Measurements from ENCODE around the gene ABCB8.

The ABCB8 gene

DNA sequence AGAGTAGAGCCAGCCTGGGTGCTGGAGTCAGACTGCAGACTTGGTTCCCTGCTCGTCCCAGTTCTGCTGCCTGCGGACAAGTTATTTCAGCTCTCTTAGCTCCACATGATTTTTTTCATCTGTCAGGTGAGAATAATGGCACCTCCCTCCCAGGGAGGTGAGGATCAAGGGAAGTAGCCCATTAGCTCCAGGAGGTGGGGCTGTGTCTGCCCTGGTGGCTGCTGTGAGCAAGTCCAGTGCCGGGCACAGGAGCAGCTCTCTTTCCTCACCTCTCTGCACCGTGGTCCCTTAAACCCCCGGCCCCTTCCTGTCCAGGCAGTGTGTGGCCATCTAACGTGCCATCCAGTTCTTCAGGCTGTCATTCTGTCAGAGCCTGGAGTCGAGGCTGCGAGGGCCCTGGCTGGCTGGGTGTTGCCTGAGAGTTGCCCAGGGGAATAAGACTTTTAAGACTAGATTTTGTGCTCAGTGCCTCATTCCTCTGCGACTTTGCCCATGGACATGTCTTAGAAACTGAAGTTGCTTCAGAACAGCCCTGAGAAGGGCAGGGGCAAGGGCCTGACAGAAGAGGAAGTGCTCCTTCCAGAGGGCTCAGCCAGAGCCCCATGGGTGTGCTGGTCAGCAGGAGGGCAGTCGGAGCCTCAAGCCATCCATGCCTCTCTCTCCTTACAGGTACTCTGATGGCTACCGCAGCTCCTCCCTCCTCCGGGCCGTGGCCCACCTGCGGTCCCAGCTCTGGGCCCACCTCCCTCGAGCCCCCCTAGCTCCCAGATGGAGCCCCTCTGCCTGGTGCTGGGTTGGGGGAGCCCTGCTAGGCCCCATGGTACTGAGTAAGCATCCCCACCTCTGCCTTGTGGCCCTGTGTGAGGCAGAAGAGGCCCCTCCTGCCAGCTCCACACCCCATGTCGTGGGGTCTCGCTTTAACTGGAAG is 5.0 kb downstream of the ABCB8 start:
- no peak for TF ChIP-seq HDGF (IDR thresholded peaks at IDR 0.05; ENCODE audit: borderline replicate concordance)
- TF ChIP-seq ARNT (IDR thresholded peaks at IDR 0.05) = no peak
- TF ChIP-seq ZNF384 (IDR thresholded peaks at IDR 0.05) = no peak
- TF ChIP-seq L3MBTL2 (conservative IDR thresholded peaks at IDR 0.05) = no peak
- TF ChIP-seq TARDBP (IDR thresholded peaks at IDR 0.05) = no peak
- TF ChIP-seq LEF1 (IDR thresholded peaks at IDR 0.05; ENCODE audit: borderline replicate concordance) = no peak
- TF ChIP-seq FOXM1 (IDR thresholded peaks at IDR 0.05; ENCODE audit: borderline replicate concordance) = no peak
- TF ChIP-seq ELF4 (IDR thresholded peaks at IDR 0.05) = no peak
- TF ChIP-seq SUZ12 (IDR thresholded peaks at IDR 0.05) = no peak
- no peak for TF ChIP-seq FOXA1 (IDR thresholded peaks at IDR 0.05)
- TF ChIP-seq FOXK2 (IDR thresholded peaks at IDR 0.05) = no peak
- ChIA-PET CTCF (no interaction called here), POLR2A (interaction anchor here (1.1 to 1.4 kb wide), 2 partner anchors 12 to 52 kb away, joined by 3 to 4 read pairs; no protein-coding TSS in a partner anchor)
- no peak for DNase-seq (ENCODE audit: extremely low spot score)

DNA sequence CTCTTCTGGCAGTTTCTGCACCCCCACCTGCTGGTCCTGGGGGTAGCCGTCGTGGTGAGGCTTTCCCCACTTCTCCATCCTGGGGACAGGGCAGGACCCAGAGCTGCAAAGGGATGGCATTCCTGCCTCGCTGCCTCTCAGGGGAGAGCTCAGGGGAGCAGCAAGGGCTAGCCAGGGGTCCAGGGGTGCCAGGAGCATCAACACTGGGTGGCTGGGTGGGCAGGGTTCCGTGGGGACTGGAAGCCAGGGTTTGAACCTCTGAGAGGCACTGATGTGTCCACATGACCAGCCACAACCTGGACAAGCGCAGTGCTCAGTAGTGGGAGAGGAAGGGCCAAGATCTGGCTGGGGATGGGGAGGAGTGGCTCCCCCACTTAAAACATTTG is 5.6 kb downstream of the ABCB8 start:
- DNase-seq (ENCODE audit: extremely low spot score) = no peak
- ChIA-PET CTCF (no interaction called here), POLR2A (no interaction called here)
- TF ChIP-seq FOXK2 (IDR thresholded peaks at IDR 0.05) = no peak
- no peak for TF ChIP-seq BHLHE40 (IDR thresholded peaks at IDR 0.05; ENCODE audit: borderline replicate concordance)
- TF ChIP-seq HDGF (IDR thresholded peaks at IDR 0.05; ENCODE audit: borderline replicate concordance) = no peak

DNA sequence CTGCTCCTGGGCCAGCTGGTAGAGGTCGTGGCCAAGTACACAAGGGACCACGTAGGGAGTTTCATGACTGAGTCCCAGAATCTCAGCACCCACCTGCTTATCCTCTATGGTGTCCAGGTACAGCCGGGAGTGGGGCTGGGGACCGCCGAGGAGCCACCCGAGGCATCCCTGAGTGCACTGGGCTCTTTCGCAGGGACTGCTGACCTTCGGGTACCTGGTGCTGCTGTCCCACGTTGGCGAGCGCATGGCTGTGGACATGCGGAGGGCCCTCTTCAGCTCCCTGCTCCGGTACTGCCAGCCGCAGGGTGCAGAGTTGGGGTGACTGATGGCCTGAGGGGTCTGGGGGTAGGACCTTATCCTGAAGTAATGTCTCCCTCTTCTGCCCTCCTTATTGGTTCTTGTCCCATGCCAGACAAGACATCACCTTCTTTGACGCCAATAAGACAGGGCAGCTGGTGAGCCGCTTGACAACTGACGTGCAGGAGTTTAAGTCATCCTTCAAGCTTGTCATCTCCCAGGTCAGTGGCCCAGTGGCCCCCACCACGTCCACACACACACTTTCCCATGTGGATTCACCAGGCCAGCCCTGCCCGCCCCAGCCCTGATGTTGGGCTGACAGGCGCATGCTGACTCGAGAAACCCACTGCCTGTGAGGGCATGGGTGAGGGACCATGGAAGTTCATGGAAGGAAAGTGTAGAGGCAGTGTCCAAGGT is 6.2 kb downstream of the ABCB8 start:
- DNase-seq (ENCODE audit: extremely low spot score) = no peak
- ChIA-PET POLR2A (no interaction called here), CTCF (no interaction called here)
- TF ChIP-seq NFRKB (IDR thresholded peaks at IDR 0.05) = no peak
- no peak for TF ChIP-seq ELF4 (IDR thresholded peaks at IDR 0.05)
- no peak for TF ChIP-seq TARDBP (IDR thresholded peaks at IDR 0.05)
- no peak for TF ChIP-seq CTBP1 (IDR thresholded peaks at IDR 0.05; ENCODE audit: borderline replicate concordance)
- no peak for TF ChIP-seq ARNT (IDR thresholded peaks at IDR 0.05)
- TF ChIP-seq FOXK2 (IDR thresholded peaks at IDR 0.05) = no peak
- TF ChIP-seq BHLHE40 (IDR thresholded peaks at IDR 0.05; ENCODE audit: borderline replicate concordance) = no peak
- no peak for TF ChIP-seq SP1 (IDR thresholded peaks at IDR 0.05)
- TF ChIP-seq, protein P1, sequence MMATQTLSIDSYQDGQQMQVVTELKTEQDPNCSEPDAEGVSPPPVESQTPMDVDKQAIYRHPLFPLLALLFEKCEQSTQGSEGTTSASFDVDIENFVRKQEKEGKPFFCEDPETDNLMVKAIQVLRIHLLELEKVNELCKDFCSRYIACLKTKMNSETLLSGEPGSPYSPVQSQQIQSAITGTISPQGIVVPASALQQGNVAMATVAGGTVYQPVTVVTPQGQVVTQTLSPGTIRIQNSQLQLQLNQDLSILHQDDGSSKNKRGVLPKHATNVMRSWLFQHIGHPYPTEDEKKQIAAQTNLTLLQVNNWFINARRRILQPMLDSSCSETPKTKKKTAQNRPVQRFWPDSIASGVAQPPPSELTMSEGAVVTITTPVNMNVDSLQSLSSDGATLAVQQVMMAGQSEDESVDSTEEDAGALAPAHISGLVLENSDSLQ (IDR thresholded peaks at IDR 0.05) = no peak
- no peak for TF ChIP-seq HDGF (IDR thresholded peaks at IDR 0.05; ENCODE audit: borderline replicate concordance)
- TF ChIP-seq ZNF384 (IDR thresholded peaks at IDR 0.05) = no peak

DNA sequence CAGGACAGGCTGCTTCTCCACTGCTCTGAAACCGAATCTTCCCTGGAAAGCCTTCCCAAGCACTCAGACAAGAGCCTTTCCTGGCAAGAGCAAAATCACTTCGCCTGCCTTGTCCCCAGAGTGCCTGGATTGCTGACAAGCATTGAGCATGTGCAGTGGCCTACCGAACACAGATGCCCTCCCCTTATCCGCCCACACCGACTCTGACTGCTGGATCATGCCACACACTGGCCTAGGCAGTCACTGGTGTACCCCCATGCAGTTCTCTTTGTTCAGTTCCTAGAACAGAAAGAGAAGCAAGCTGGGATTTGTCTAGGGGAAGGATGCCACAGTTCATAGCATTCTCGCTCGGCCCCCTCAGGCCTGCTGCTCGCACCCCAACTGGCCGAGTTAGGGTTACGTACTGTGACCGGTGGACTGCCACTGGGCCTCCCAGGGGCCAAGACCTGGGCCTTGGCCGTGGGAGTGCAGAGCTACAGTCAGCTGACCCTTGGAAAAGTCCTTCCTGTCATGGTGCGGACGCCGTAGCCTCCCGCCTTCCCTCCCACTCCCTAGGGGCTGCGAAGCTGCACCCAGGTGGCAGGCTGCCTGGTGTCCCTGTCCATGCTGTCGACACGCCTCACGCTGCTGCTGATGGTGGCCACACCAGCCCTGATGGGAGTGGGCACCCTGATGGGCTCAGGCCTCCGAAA is 6.9 kb downstream of the ABCB8 start:
- DNase-seq (ENCODE audit: extremely low spot score) = no peak
- no peak for TF ChIP-seq TARDBP (IDR thresholded peaks at IDR 0.05)
- no peak for TF ChIP-seq SUZ12 (IDR thresholded peaks at IDR 0.05)
- ChIA-PET CTCF (no interaction called here), POLR2A (no interaction called here)

DNA sequence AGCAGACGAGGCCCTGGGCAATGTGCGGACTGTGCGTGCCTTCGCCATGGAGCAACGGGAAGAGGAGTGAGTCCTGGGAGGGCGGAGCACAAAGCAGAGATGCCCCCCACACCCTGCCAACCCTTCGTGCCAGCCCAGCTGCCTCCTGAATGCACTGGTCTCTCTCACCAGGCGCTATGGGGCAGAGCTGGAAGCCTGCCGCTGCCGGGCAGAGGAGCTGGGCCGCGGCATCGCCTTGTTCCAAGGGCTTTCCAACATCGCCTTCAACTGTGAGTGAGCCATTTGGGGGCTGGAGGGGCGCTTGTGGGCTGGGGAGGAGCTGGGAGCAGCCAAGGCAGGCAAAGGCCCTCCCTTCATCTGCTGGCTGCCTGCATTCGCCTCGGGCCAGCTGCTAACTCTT is 7.7 kb downstream of the ABCB8 start:
- no peak for TF ChIP-seq FOXA1 (IDR thresholded peaks at IDR 0.05)
- TF ChIP-seq ELF4 (IDR thresholded peaks at IDR 0.05) = no peak
- no peak for TF ChIP-seq CTBP1 (IDR thresholded peaks at IDR 0.05; ENCODE audit: borderline replicate concordance)
- TF ChIP-seq, protein P1 (IDR thresholded peaks at IDR 0.05) = no peak
- no peak for TF ChIP-seq LEF1 (IDR thresholded peaks at IDR 0.05; ENCODE audit: borderline replicate concordance)
- no peak for TF ChIP-seq SUZ12 (IDR thresholded peaks at IDR 0.05)
- no peak for TF ChIP-seq TARDBP (IDR thresholded peaks at IDR 0.05)
- no peak for TF ChIP-seq FOXM1 (IDR thresholded peaks at IDR 0.05; ENCODE audit: borderline replicate concordance)
- TF ChIP-seq HDGF (IDR thresholded peaks at IDR 0.05; ENCODE audit: borderline replicate concordance) = no peak
- no peak for TF ChIP-seq SP1 (IDR thresholded peaks at IDR 0.05)
- no peak for TF ChIP-seq NFRKB (IDR thresholded peaks at IDR 0.05)
- no peak for TF ChIP-seq FOXK2 (IDR thresholded peaks at IDR 0.05)
- no peak for TF ChIP-seq ZNF384 (IDR thresholded peaks at IDR 0.05)
- ChIA-PET CTCF (no interaction called here), POLR2A (interaction anchor here (1.3 kb wide), 1 partner anchor 21 kb away, joined by 3 read pairs; no protein-coding TSS in a partner anchor)
- no peak for DNase-seq (ENCODE audit: extremely low spot score)

DNA sequence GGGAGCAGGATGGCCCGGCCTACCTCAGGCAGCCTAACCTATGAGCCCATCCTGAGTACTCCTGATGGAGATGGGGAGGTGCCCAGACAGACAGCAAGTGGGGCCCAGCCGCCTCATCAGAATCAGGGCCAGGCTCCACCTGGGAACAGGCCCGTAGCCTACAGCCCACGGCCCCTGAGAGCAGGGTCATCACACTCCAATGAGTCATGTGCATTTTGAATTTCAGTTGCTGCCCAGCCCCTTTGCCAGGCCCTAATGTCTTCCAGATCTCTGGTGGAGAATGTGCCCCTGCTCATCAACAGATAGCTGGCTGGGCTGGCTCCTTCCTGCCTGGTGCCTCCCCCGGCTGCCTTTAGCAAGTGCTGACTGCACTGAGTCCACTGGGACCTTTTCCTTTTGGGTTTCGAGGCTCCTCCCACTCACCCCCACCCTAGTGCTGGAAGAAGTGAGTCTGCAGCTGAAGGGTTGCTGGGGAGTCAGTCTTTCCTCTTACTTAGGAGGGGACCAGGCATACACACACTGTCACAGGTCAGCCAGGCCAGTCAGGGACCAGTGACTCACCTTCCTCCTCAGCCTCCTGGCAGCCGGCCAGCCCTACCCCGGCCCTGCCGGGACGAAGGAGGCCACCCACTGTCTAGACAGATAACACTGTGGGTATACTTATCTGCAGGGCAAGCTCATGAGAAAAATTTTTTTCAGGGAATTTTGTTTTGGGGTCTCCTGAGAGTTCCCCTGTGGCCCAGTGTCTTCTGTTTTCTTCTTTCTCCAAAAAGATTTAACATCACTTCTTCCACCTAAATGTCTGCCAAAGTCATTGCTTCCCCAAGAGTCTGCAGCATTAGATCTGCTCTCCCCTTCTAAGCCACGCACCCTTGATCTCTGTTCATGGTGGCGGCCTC is 10.9 kb downstream of the ABCB8 start:
- ChIA-PET POLR2A (interaction anchor here (0.7 to 3.8 kb wide), 6 partner anchors 11 to 44 kb away, joined by 3 to 23 read pairs (median 4); partner anchors contain the start of genes ABCB8, FASTK, SLC4A2 and TMUB1), CTCF (interaction anchor here (0.6 to 1.0 kb wide), 3 partner anchors 11 to 77 kb away, joined by 3 to 4 read pairs (median 3); partner anchors contain the start of gene ABCB8)
- TF ChIP-seq, protein P1 (IDR thresholded peaks at IDR 0.05) = no peak
- TF ChIP-seq SUZ12 (IDR thresholded peaks at IDR 0.05) (no peak), NFRKB (IDR thresholded peaks at IDR 0.05) (no peak), ELF4 (IDR thresholded peaks at IDR 0.05) (no peak), L3MBTL2 (conservative IDR thresholded peaks at IDR 0.05) (no peak), TARDBP (IDR thresholded peaks at IDR 0.05) (no peak), ZNF384 (IDR thresholded peaks at IDR 0.05) (no peak)
- DNase-seq (ENCODE audit: extremely low spot score) = peak; percentile 72
